ENCODE measurements around the gene AFAP1. TPM values are rescaled to one million over a fixed set of nuclear protein-coding genes. Genes with fewer than 3 reads are reported as not detected.

The AFAP1 gene
- total RNA-seq, 1 experiment from 2014 or later: 3.9 TPM

GRCh38 chr4:7758476-7758875, 181.2 kb downstream of the AFAP1 start:
- in situ Hi-C loops (cut with HindIII; ENCODE audit: low sequenced_read_pairs): no loop called here
- no peak for DNase-seq (ENCODE audit: low spot score)

GRCh38 chr4:7757501-7758471, 181.9 kb downstream of the AFAP1 start:
- no peak for DNase-seq (ENCODE audit: low spot score)
- in situ Hi-C loops (cut with HindIII; ENCODE audit: low sequenced_read_pairs): no loop called here

- in situ Hi-C loops (cut with HindIII; ENCODE audit: low sequenced_read_pairs): no loop called here
Measured at GRCh38 chr4:7756561-7757355, 182.9 kb downstream of the AFAP1 start.

GRCh38 chr4:7756071-7756470, 183.6 kb downstream of the AFAP1 start:
- no peak for DNase-seq (ENCODE audit: low spot score)
- in situ Hi-C loops (cut with HindIII; ENCODE audit: low sequenced_read_pairs): no loop called here

More at GRCh38 chr4:7756561-7757355, 182.9 kb downstream of the AFAP1 start:
- no peak for DNase-seq (ENCODE audit: low spot score)

GRCh38 chr4:7755561-7755960, 184.1 kb downstream of the AFAP1 start:
- in situ Hi-C loops (cut with HindIII; ENCODE audit: low sequenced_read_pairs): no loop called here
- DNase-seq (ENCODE audit: low spot score): no peak

GRCh38 chr4:7754565-7755262, 184.9 kb downstream of the AFAP1 start:
- in situ Hi-C loops (cut with HindIII; ENCODE audit: low sequenced_read_pairs): no loop called here

GRCh38 chr4:7753931-7754465, 185.7 kb downstream of the AFAP1 start:
- no peak for DNase-seq (ENCODE audit: low spot score)
- in situ Hi-C loops (cut with HindIII; ENCODE audit: low sequenced_read_pairs): no loop called here

More at GRCh38 chr4:7754565-7755262, 184.9 kb downstream of the AFAP1 start:
- DNase-seq (ENCODE audit: low spot score): no peak

- no peak for DNase-seq (ENCODE audit: low spot score)
- in situ Hi-C loops (cut with HindIII; ENCODE audit: low sequenced_read_pairs): no loop called here
Measured at GRCh38 chr4:7753271-7753670, 186.4 kb downstream of the AFAP1 start.

- in situ Hi-C loops (cut with HindIII; ENCODE audit: low sequenced_read_pairs): no loop called here
- DNase-seq (ENCODE audit: low spot score): no peak
Measured at GRCh38 chr4:7752649-7753048, 187.0 kb downstream of the AFAP1 start.

- in situ Hi-C loops (cut with HindIII; ENCODE audit: low sequenced_read_pairs): no loop called here
- DNase-seq (ENCODE audit: low spot score): no peak
Measured at GRCh38 chr4:7750972-7751371, 188.7 kb downstream of the AFAP1 start.

- DNase-seq (ENCODE audit: low spot score): no peak
- in situ Hi-C loops (cut with HindIII; ENCODE audit: low sequenced_read_pairs): no loop called here
Measured at GRCh38 chr4:7750523-7750922, 189.1 kb downstream of the AFAP1 start.

GRCh38 chr4:7747566-7747965, 192.1 kb downstream of the AFAP1 start:
- no peak for DNase-seq (ENCODE audit: low spot score)
- in situ Hi-C loops (cut with HindIII; ENCODE audit: low sequenced_read_pairs): no loop called here

- in situ Hi-C loops (cut with HindIII; ENCODE audit: low sequenced_read_pairs): no loop called here
- DNase-seq (ENCODE audit: low spot score): no peak
Measured at GRCh38 chr4:7747062-7747385, 192.6 kb downstream of the AFAP1 start.

GRCh38 chr4:7746351-7747061, 193.2 kb downstream of the AFAP1 start:
- in situ Hi-C loops (cut with HindIII; ENCODE audit: low sequenced_read_pairs): no loop called here
- DNase-seq (ENCODE audit: low spot score): peak; percentile 3

- in situ Hi-C loops (cut with HindIII; ENCODE audit: low sequenced_read_pairs): no loop called here
- DNase-seq (ENCODE audit: low spot score): no peak
Measured at GRCh38 chr4:7745301-7745885, 194.3 kb downstream of the AFAP1 start.

GRCh38 chr4:7744142-7744804, 195.4 kb downstream of the AFAP1 start:
- DNase-seq (ENCODE audit: low spot score): no peak
- in situ Hi-C loops (cut with HindIII; ENCODE audit: low sequenced_read_pairs): no loop called here

GRCh38 chr4:7742807-7743280, 196.8 kb downstream of the AFAP1 start:
- in situ Hi-C loops (cut with HindIII; ENCODE audit: low sequenced_read_pairs): no loop called here
- DNase-seq (ENCODE audit: low spot score): no peak

All from G401 (cell line).